IMR-90 (cell line): ENCODE data around the gene SGMS1.

Source experiments
- BHLHE40 ChIP-seq: fragments of 150-350 bp; IDR thresholded peaks from 2 replicates; pipeline ENCODE4 v1.6.1; 2016; ENCODE audit warnings: mild to moderate bottlenecking, low read depth, low read length
- CEBPB ChIP-seq: IDR thresholded peaks from 2 replicates; pipeline ENCODE4 v1.6.1; 2012; ENCODE audit warnings: low read depth, low read length, improper control_type of control experiment
- CHD1 ChIP-seq: IDR thresholded peaks from 2 replicates; pipeline ENCODE4 v1.6.1; 2012; ENCODE audit warnings: low read depth, low read length, improper control_type of control experiment
- FOS ChIP-seq: fragments of 150-350 bp; IDR thresholded peaks from 2 replicates; pipeline ENCODE4 v1.6.1; 2016; ENCODE audit warnings: low read depth, low read length
- MAFK ChIP-seq: IDR thresholded peaks from 2 replicates; pipeline ENCODE4 v1.6.1; 2012; ENCODE audit warnings: low read depth, low read length, improper control_type of control experiment
- MAZ ChIP-seq: IDR thresholded peaks from 2 replicates; pipeline ENCODE4 v1.6.1; 2012; ENCODE audit warnings: low read depth, mild to moderate bottlenecking, low read length, improper control_type of control experiment, moderate library complexity, borderline replicate concordance
- MXI1 ChIP-seq: IDR thresholded peaks from 2 replicates; pipeline ENCODE4 v1.6.1; 2012; ENCODE audit warnings: low read depth, mild to moderate bottlenecking, low read length, moderate library complexity, borderline replicate concordance
- POLR2A ChIP-seq: IDR thresholded peaks from 2 replicates; pipeline ENCODE4 v1.6.1; 2012; ENCODE audit warnings: mild to moderate bottlenecking, low read depth, low read length
- RAD21 ChIP-seq: IDR thresholded peaks from 2 replicates; pipeline ENCODE4 v1.6.1; 2012; ENCODE audit warnings: low read length, improper control_type of control experiment
- RFX5 ChIP-seq: IDR thresholded peaks from 2 replicates; pipeline ENCODE4 v1.8.0; 2012; ENCODE audit warnings: low read depth, mild to moderate bottlenecking, low read length, moderate library complexity
- TF ChIP-seq, protein P1 (sequence below): conservative IDR thresholded peaks from 2 replicates; pipeline ENCODE4 v1.5.1; 2012; ENCODE audit warnings: mild to moderate bottlenecking, low read depth, low read length, improper control_type of control experiment
- TF ChIP-seq, protein P2 (sequence below): fragments of 150-350 bp; IDR thresholded peaks from 2 replicates; pipeline ENCODE4 v1.6.1; 2017; ENCODE audit warnings: mild to moderate bottlenecking, antibody characterized with exemption, low read length, low read depth

DNA sequence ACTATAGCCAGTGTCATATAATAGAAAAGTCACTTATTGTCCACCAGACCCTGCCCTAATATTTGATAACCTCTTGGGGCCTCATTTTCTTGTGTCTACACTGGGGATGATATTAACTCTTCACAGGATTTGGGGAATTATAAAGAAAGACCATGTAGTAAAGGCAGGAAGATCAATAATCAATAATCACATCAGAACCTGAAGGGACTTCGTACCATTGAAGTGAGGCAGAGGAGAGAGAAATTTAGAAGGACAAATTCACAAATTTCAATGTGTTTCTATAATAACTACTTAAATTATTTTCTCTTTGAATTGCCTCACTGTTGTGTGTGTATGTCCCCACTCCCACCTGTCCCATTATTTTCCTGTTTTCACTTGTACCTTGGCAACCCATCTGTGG is 10.7 kb upstream of the SGMS1 start:
- TF ChIP-seq, protein P1, sequence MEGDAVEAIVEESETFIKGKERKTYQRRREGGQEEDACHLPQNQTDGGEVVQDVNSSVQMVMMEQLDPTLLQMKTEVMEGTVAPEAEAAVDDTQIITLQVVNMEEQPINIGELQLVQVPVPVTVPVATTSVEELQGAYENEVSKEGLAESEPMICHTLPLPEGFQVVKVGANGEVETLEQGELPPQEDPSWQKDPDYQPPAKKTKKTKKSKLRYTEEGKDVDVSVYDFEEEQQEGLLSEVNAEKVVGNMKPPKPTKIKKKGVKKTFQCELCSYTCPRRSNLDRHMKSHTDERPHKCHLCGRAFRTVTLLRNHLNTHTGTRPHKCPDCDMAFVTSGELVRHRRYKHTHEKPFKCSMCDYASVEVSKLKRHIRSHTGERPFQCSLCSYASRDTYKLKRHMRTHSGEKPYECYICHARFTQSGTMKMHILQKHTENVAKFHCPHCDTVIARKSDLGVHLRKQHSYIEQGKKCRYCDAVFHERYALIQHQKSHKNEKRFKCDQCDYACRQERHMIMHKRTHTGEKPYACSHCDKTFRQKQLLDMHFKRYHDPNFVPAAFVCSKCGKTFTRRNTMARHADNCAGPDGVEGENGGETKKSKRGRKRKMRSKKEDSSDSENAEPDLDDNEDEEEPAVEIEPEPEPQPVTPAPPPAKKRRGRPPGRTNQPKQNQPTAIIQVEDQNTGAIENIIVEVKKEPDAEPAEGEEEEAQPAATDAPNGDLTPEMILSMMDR: no peak
- TF ChIP-seq POLR2A: no peak
- no peak for TF ChIP-seq FOS
- TF ChIP-seq CEBPB: no peak
- no peak for TF ChIP-seq CHD1
- TF ChIP-seq MXI1: no peak
- no peak for TF ChIP-seq RAD21
- no peak for TF ChIP-seq RFX5
- TF ChIP-seq MAZ: no peak
- TF ChIP-seq, protein P2, sequence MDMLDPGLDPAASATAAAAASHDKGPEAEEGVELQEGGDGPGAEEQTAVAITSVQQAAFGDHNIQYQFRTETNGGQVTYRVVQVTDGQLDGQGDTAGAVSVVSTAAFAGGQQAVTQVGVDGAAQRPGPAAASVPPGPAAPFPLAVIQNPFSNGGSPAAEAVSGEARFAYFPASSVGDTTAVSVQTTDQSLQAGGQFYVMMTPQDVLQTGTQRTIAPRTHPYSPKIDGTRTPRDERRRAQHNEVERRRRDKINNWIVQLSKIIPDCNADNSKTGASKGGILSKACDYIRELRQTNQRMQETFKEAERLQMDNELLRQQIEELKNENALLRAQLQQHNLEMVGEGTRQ: no peak
- TF ChIP-seq MAFK: no peak
- no peak for TF ChIP-seq BHLHE40
